ENCODE measurements around the gene RUSC2. TPM values are rescaled to one million over a fixed set of nuclear protein-coding genes. Genes with fewer than 3 reads are reported as not detected.
"Not testable (repeated sequence)": the region's sequence is repeated elsewhere in the genome, so short reads cannot be mapped to it uniquely, and the experiment has no call there.

RUSC2 gene
- total RNA-seq, 4 donors from 2014 or later: 5.1 to 16.0 (median 8.6) TPM

GRCh38 chr9:35490910-35491465 lies 1.1 kb downstream of the RUSC2 start:
- DNase-seq: no peak
- Histone ChIP-seq H3K36me3 (no peaks in the 10 kb centered on the region), H3K9me3 (no peaks in the 10 kb centered on the region), H3K4me1 (peaks cover 0 to 50% (median 18%) of the 10 kb centered on the region in 3 donors), H3K4me3 (peak overlapping the region; percentile 62 to 91 (median 84)), H3K27ac (peak overlapping the region; percentile 86 to 98 (median 96)), H3K27me3 (no peaks in the 10 kb centered on the region)
- intact Hi-C loops (cut with DNase I): no loop called here
- WGBS, 2 donors: 44 to 45% methylated on average over 11 to 12 of the region's 12 CpGs
- TF ChIP-seq CTCF (IDR thresholded peaks at IDR 0.05) (no peak), POLR2A (IDR thresholded peaks at IDR 0.05) (no peak)

- WGBS, 2 donors: 75% methylated on average over 1 of the region's 1 CpG
- H3K27me3 ChIP-seq; intact Hi-C loops (cut with DNase I); H3K9me3 ChIP-seq; H3K36me3 ChIP-seq; H3K4me3 ChIP-seq; DNase-seq: not testable (repeated sequence)
- peaks cover 0 to 48% (median 20%) of the 10 kb centered on the region in 3 donors for H3K4me1 ChIP-seq
- H3K27ac ChIP-seq: peak overlapping the region in 2 of 4 donors; percentile 95 to 96
These were observed 3.2 kb downstream of the RUSC2 start for GRCh38 chr9:35493119-35493518.

GRCh38 chr9:35495984-35496383 lies 6.1 kb downstream of the RUSC2 start:
- no peak overlapping the region for H3K27ac ChIP-seq
- no peak for DNase-seq
- no peaks in the 10 kb centered on the region for H3K36me3 ChIP-seq
- no peaks in the 10 kb centered on the region for H3K27me3 ChIP-seq
- H3K9me3 ChIP-seq: no peaks in the 10 kb centered on the region
- TF ChIP-seq CTCF (IDR thresholded peaks at IDR 0.05) (no peak), POLR2A (IDR thresholded peaks at IDR 0.05) (no peak)
- H3K4me3 ChIP-seq: no peak overlapping the region
- peaks cover 0 to 41% (median 13%) of the 10 kb centered on the region in 3 donors for H3K4me1 ChIP-seq
- 67 to 84% methylated on average over 10 of the region's 10 CpGs for WGBS, 2 donors
- intact Hi-C loops (cut with DNase I): no loop called here

GRCh38 chr9:35498245-35498644 lies 8.3 kb downstream of the RUSC2 start:
- Histone ChIP-seq H3K4me1 (peaks cover 0 to 31% (median 3%) of the 10 kb centered on the region in 3 donors), H3K27ac (peak overlapping the region in 3 of 4 donors; percentile 20 to 60 (median 31))
- H3K36me3 ChIP-seq; H3K9me3 ChIP-seq; H3K27me3 ChIP-seq; H3K4me3 ChIP-seq; DNase-seq; intact Hi-C loops (cut with DNase I): not testable (repeated sequence)
- WGBS, 2 donors: 91 to 94% methylated on average over 8 to 10 of the region's 10 CpGs

- Histone ChIP-seq H3K4me3 (no peak overlapping the region), H3K4me1 (peaks cover 0 to 31% (median 3%) of the 10 kb centered on the region in 3 donors), H3K27me3 (no peaks in the 10 kb centered on the region), H3K9me3 (no peaks in the 10 kb centered on the region), H3K36me3 (no peaks in the 10 kb centered on the region), H3K27ac (peak overlapping the region in 3 of 4 donors; percentile 15 to 60 (median 31))
- DNase-seq: no peak
- intact Hi-C loops (cut with DNase I): no loop called here
- WGBS, 2 donors: 63 to 79% methylated on average over 2 of the region's 2 CpGs
- no peak for TF ChIP-seq POLR2A (IDR thresholded peaks at IDR 0.05)
- TF ChIP-seq CTCF (IDR thresholded peaks at IDR 0.05): no peak
These were observed 9.3 kb downstream of the RUSC2 start for GRCh38 chr9:35499029-35499700.

- WGBS, 2 donors: 55 to 73% methylated on average over 2 of the region's 2 CpGs
- no peak for DNase-seq
- Histone ChIP-seq H3K27me3 (no peaks in the 10 kb centered on the region), H3K4me1 (peaks cover 0 to 31% (median 3%) of the 10 kb centered on the region in 3 donors), H3K27ac (peak overlapping the region in 1 of 4 donors; percentile 60), H3K36me3 (no peaks in the 10 kb centered on the region), H3K9me3 (no peaks in the 10 kb centered on the region), H3K4me3 (no peak overlapping the region)
- TF ChIP-seq CTCF (IDR thresholded peaks at IDR 0.05) (no peak), POLR2A (IDR thresholded peaks at IDR 0.05) (no peak)
- intact Hi-C loops (cut with DNase I): no loop called here
These were observed 9.8 kb downstream of the RUSC2 start for GRCh38 chr9:35499701-35500030.

All from esophagus squamous epithelium (tissue), 5 donors.